ENCODE data around the gene GRAMD4. TPM values are rescaled to one million over a fixed set of nuclear protein-coding genes. Genes with fewer than 3 reads are reported as not detected.

The GRAMD4 gene
- polyA plus RNA-seq, 3 donors: 9.5 to 33.3 (median 12.6) TPM

DNA sequence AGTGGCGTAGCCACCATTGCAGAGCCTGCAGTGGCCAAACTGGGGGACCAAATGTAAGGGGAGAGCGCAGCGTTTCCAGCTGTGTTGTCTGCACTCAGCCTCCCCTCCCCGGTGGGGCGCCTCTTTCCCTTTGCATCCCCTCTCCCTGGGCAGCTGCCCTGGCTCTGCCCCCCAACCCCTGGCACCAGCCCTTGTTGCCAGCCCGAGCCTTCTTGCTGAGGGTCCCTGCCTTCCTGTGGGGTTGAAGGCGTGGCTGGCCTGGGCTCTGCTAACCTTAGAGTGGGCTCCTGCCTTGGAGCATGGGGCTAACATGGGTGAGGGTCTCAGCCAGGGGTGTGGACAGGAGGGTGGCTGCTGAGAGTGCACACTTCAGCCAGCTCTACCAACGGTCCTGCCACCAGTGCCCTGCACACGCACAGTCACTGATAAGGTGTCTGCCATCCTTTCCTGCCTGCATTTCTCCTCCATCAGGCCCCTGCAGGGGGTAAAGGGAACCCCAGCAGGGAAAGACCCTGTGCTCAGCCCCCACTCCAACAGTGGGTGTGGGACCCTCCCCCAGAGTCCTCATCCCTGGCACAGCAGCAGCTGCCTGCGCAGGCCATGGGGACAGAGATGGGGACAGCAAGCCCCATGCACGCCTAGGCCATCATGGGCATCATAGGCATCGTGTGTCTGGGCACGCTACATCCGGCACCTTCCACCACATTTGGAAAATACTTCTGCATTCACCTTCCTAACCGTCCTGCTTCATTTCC lies 74.4 kb downstream of the GRAMD4 start:
- H2AFZ ChIP-seq (ENCODE audit: insufficient read depth, low read depth, low read length, poor library complexity, severe bottlenecking): no peak overlapping the region
- no peaks in the 10 kb centered on the region for H3K27me3 Mint-ChIP-seq (ENCODE audit: low read depth in 3 of 3)
- H3K4me3 ChIP-seq (replicated peaks in 1 of 3; ENCODE audit: low read depth in 2 of 3, low read length in 3 of 3): no peak overlapping the region
- peaks cover 89 to 98% of the 10 kb centered on the region in 2 donors for H3K36me3 ChIP-seq (replicated peaks in 1 of 2; ENCODE audit: control insufficient read depth in 1 of 2, insufficient read depth in 2 of 2, low read length in 2 of 2)
- intact Hi-C loops (cut with micrococcal nuclease): no loop called here
- H3K9me3 ChIP-seq (replicated peaks in 1 of 2; ENCODE audit: control insufficient read depth in 1 of 2, insufficient read depth in 1 of 2, low read length in 2 of 2): no peaks in the 10 kb centered on the region
- H3K4me2 ChIP-seq (replicated peaks; ENCODE audit: extremely low read depth, low read length, poor library complexity, severe bottlenecking): no peak overlapping the region
- no peaks in the 10 kb centered on the region for H3K27me3 ChIP-seq (ENCODE audit: control insufficient read depth in 2 of 2, insufficient read depth in 2 of 2, low read length in 2 of 2)
- peaks cover 87 to 96% of the 10 kb centered on the region in 2 donors for H3K36me3 Mint-ChIP-seq
- peaks cover 28% of the 10 kb centered on the region for H4K20me1 ChIP-seq (ENCODE audit: insufficient read depth, low read length)
- H3K79me2 ChIP-seq (ENCODE audit: insufficient read depth, low read length): no peaks in the 10 kb centered on the region
- no peaks in the 10 kb centered on the region for H3K4me1 Mint-ChIP-seq
- no peaks in the 10 kb centered on the region for H3K9me3 Mint-ChIP-seq
- H3K4me1 ChIP-seq (ENCODE audit: control insufficient read depth in 1 of 2, insufficient read depth in 2 of 2, low read length in 2 of 2): no peaks in the 10 kb centered on the region
- H3K27ac ChIP-seq (ENCODE audit: low read depth in 1 of 2, low read length in 2 of 2): no peak overlapping the region
- WGBS (ENCODE audit: insufficient coverage): 97% methylated on average over 11 of the region's 15 CpGs
- TF ChIP-seq, protein P1, sequence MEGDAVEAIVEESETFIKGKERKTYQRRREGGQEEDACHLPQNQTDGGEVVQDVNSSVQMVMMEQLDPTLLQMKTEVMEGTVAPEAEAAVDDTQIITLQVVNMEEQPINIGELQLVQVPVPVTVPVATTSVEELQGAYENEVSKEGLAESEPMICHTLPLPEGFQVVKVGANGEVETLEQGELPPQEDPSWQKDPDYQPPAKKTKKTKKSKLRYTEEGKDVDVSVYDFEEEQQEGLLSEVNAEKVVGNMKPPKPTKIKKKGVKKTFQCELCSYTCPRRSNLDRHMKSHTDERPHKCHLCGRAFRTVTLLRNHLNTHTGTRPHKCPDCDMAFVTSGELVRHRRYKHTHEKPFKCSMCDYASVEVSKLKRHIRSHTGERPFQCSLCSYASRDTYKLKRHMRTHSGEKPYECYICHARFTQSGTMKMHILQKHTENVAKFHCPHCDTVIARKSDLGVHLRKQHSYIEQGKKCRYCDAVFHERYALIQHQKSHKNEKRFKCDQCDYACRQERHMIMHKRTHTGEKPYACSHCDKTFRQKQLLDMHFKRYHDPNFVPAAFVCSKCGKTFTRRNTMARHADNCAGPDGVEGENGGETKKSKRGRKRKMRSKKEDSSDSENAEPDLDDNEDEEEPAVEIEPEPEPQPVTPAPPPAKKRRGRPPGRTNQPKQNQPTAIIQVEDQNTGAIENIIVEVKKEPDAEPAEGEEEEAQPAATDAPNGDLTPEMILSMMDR (IDR thresholded peaks at IDR 0.05): no peak
- H3K27ac Mint-ChIP-seq: peak overlapping the region in 2 of 7 donors; percentile 21 to 63
- H3K9ac ChIP-seq (ENCODE audit: insufficient read depth, low read length, poor library complexity, severe bottlenecking): no peak overlapping the region
- H3K4me3 Mint-ChIP-seq: no peak overlapping the region
- DNase-seq: no peak

DNA sequence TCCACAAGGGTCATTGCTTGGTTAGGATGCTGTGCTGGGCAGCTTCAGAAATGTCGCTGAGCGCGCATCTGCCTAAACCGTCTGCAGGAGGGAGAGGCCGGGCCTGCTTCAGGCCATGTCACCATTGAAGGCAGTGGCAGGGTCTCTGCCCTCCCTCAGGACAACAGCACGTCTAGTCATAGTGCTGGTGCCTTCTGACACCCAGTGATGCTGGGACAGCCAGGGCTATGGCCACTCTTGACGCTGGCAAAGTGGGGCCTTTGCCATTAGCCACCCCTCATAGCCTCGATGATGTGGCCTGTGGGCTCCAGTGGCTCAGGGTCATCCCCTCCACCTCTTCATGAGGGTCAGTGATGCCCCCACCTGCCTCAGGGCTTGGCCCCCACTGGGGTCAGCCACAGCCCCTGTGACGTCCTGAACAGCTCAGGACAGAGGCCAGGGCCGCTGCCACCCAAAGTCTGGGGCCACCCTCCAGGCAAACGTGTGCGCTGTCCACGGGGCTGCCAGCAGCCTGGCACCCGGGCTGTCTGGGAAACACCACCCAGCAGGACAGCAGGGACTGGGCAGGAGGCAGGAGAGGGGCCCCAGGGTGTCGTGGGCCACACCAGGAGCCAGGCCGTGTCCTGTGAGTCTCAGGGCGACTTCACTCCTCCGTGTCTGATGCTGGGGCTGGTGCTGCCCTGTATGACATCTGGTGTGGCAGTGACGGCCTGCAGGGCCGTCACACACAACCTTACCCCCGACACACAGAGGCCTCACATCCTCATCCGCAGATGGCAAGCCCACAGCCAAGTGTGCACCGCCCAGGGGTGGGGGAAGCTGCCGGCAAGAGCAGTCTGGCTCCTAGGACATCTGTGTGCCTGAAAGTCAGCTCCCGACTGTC lies 75.4 kb downstream of the GRAMD4 start:
- H3K4me2 ChIP-seq (replicated peaks; ENCODE audit: extremely low read depth, low read length, poor library complexity, severe bottlenecking): no peak overlapping the region
- Mint-ChIP-seq H3K4me1 (no peaks in the 10 kb centered on the region), H3K27ac (peak overlapping the region in 2 of 7 donors; percentile 32 to 50), H3K4me3 (no peak overlapping the region), H3K9me3 (no peaks in the 10 kb centered on the region), H3K27me3 (ENCODE audit: low read depth in 3 of 3) (no peaks in the 10 kb centered on the region), H3K36me3 (peaks cover 84 to 96% of the 10 kb centered on the region in 2 donors)
- H3K27me3 ChIP-seq (ENCODE audit: control insufficient read depth in 2 of 2, insufficient read depth in 2 of 2, low read length in 2 of 2): no peaks in the 10 kb centered on the region
- H4K20me1 ChIP-seq (ENCODE audit: insufficient read depth, low read length): peaks cover 30% of the 10 kb centered on the region
- intact Hi-C loops (cut with micrococcal nuclease): no loop called here
- no peaks in the 10 kb centered on the region for H3K79me2 ChIP-seq (ENCODE audit: insufficient read depth, low read length)
- H3K4me3 ChIP-seq (replicated peaks in 1 of 3; ENCODE audit: low read depth in 2 of 3, low read length in 3 of 3): no peak overlapping the region
- no peak for DNase-seq
- no peaks in the 10 kb centered on the region for H3K4me1 ChIP-seq (ENCODE audit: control insufficient read depth in 1 of 2, insufficient read depth in 2 of 2, low read length in 2 of 2)
- WGBS (ENCODE audit: insufficient coverage): 86% methylated on average over 25 of the region's 25 CpGs
- no peak overlapping the region for H2AFZ ChIP-seq (ENCODE audit: insufficient read depth, low read depth, low read length, poor library complexity, severe bottlenecking)
- no peak overlapping the region for H3K9ac ChIP-seq (ENCODE audit: insufficient read depth, low read length, poor library complexity, severe bottlenecking)
- TF ChIP-seq, protein P1 (IDR thresholded peaks at IDR 0.05): no peak
- peaks cover 86 to 98% of the 10 kb centered on the region in 2 donors for H3K36me3 ChIP-seq (replicated peaks in 1 of 2; ENCODE audit: control insufficient read depth in 1 of 2, insufficient read depth in 2 of 2, low read length in 2 of 2)
- no peak overlapping the region for H3K27ac ChIP-seq (ENCODE audit: low read depth in 1 of 2, low read length in 2 of 2)
- H3K9me3 ChIP-seq (replicated peaks in 1 of 2; ENCODE audit: control insufficient read depth in 1 of 2, insufficient read depth in 1 of 2, low read length in 2 of 2): no peaks in the 10 kb centered on the region

Measured in CD14-positive monocyte (primary cell).